GM23338 (cell line): Measurements from ENCODE around the gene GRM8. TPM values are rescaled to one million over a fixed set of nuclear protein-coding genes. Genes with fewer than 3 reads are reported as not detected.

Source experiments
- ATAC-seq: fragments of 200-7000 bp; cut with Tn5 transposase; 3 replicates; pipeline ENCODE4 v1.9.1; 2020
- DNase-seq: peaks from one replicate; pipeline ENCODE4 v3.0.0-alpha.2; 2015; ENCODE audit warnings: low spot score
- H2AFZ ChIP-seq: fragments of 200-600 bp; sonication (generic); 2 replicates; pipeline ENCODE4 v1.8.0; 2016; ENCODE audit warnings: antibody characterized with exemption, mild to moderate bottlenecking, moderate library complexity
- H3F3A ChIP-seq: fragments of 200-600 bp; sonication (generic); replicated peaks from 2 replicates; pipeline ENCODE4 v1.8.0; 2017; ENCODE audit warnings: antibody characterized with exemption, mixed run types, low read depth
- H3K27ac ChIP-seq: fragments of 200-600 bp; sonication (generic); 2 replicates; pipeline ENCODE4 v1.6.1; 2016; ENCODE audit warnings: low read depth
- H3K27me3 ChIP-seq: fragments of 200-600 bp; sonication (generic); 2 replicates; pipeline ENCODE4 v1.8.0; 2016; ENCODE audit warnings: mild to moderate bottlenecking, mixed run types, moderate library complexity; ENCODE audit not compliant: insufficient read depth
- H3K36me3 ChIP-seq: fragments of 200-600 bp; sonication (generic); 2 replicates; pipeline ENCODE4 v1.8.0; 2016; ENCODE audit warnings: mild to moderate bottlenecking; ENCODE audit not compliant: insufficient read depth
- H3K4me1 ChIP-seq: fragments of 200-600 bp; sonication (generic); 2 replicates; pipeline ENCODE4 v1.8.0; 2016; ENCODE audit warnings: mild to moderate bottlenecking, moderate library complexity; ENCODE audit not compliant: insufficient read depth
- H3K4me2 ChIP-seq: fragments of 200-600 bp; sonication (generic); 2 replicates; pipeline ENCODE4 v1.7.1; 2017; ENCODE audit warnings: mixed run types
- H3K4me3 ChIP-seq: fragments of 200-600 bp; sonication (generic); 2 replicates; pipeline ENCODE4 v1.6.1; 2016; ENCODE audit warnings: mixed run types
- H3K79me2 ChIP-seq: fragments of 200-600 bp; sonication (generic); replicated peaks from 2 replicates; pipeline ENCODE4 v1.8.0; 2017; ENCODE audit warnings: mild to moderate bottlenecking; ENCODE audit not compliant: insufficient read depth
- H3K9me2 ChIP-seq: fragments of 200-600 bp; sonication (generic); 2 replicates; pipeline ENCODE4 v1.8.0; 2017; ENCODE audit not compliant: insufficient read depth
- H4K20me1 ChIP-seq: fragments of 200-600 bp; sonication (generic); replicated peaks from 2 replicates; pipeline ENCODE4 v1.8.0; 2017; ENCODE audit warnings: mild to moderate bottlenecking; ENCODE audit not compliant: insufficient read depth
- H3K27ac Mint-ChIP-seq: 2 replicates; pipeline ENCODE4 v1.8.0; 2020; ENCODE audit warnings: inconsistent platforms, mild to moderate bottlenecking, moderate library complexity, mixed read lengths
- H3K27me3 Mint-ChIP-seq: 3 replicates; pipeline ENCODE4 v1.8.0; 2022; ENCODE audit warnings: low read depth, mild to moderate bottlenecking, moderate library complexity, mixed read lengths, inconsistent platforms; ENCODE audit not compliant: insufficient read depth, poor library complexity
- H3K36me3 Mint-ChIP-seq: 3 replicates; pipeline ENCODE4 v1.8.0; 2021; ENCODE audit warnings: low read depth, mild to moderate bottlenecking, inconsistent platforms, moderate library complexity, mixed read lengths
- H3K4me1 Mint-ChIP-seq: 3 replicates; pipeline ENCODE4 v1.8.0; 2020; ENCODE audit warnings: mild to moderate bottlenecking, inconsistent platforms, mixed read lengths
- H3K4me3 Mint-ChIP-seq: 3 replicates; pipeline ENCODE4 v1.8.0; 2021; ENCODE audit warnings: moderate library complexity, mild to moderate bottlenecking, inconsistent platforms, mixed read lengths
- H3K9me3 Mint-ChIP-seq: 3 replicates; pipeline ENCODE4 v1.8.0; 2020; ENCODE audit warnings: moderate library complexity, mild to moderate bottlenecking, inconsistent platforms, mixed read lengths
- CREB1 ChIP-seq: fragments of 250-450 bp; sonication (Bioruptor Pico); IDR thresholded peaks from 2 replicates; pipeline ENCODE4 v1.5.0; 2020; ENCODE audit warnings: low read depth, mild to moderate bottlenecking, moderate library complexity
- EZH2 ChIP-seq: fragments of 200-600 bp; sonication (generic); IDR thresholded peaks from one replicate; pipeline ENCODE4 v1.8.0; 2017; ENCODE audit warnings: antibody characterized with exemption, mild to moderate bottlenecking, low read depth; ENCODE audit not compliant: unreplicated experiment
- EZH2phosphoT487 ChIP-seq: fragments of 200-600 bp; sonication (generic); IDR thresholded peaks from one replicate; pipeline ENCODE4 v1.8.1; 2018; ENCODE audit warnings: antibody characterized with exemption; ENCODE audit not compliant: unreplicated experiment
- JUNB ChIP-seq: IDR thresholded peaks from one replicate; pipeline ENCODE4 v1.6.1; 2016; ENCODE audit warnings: antibody characterized with exemption; ENCODE audit not compliant: unreplicated experiment
- NANOG ChIP-seq: IDR thresholded peaks from 2 replicates; pipeline ENCODE4 v1.6.1; 2016; ENCODE audit warnings: antibody characterized with exemption, borderline replicate concordance
- STAT1 ChIP-seq: IDR thresholded peaks from one replicate; pipeline ENCODE4 v1.6.1; 2016; ENCODE audit warnings: antibody characterized with exemption; ENCODE audit not compliant: unreplicated experiment
- ZNF114 ChIP-seq: fragments of 250-450 bp; sonication (Bioruptor Pico); IDR thresholded peaks from 2 replicates; pipeline ENCODE4 v1.5.0; 2020; ENCODE audit warnings: mild to moderate bottlenecking, moderate library complexity
- ZNF331 ChIP-seq: fragments of 250-450 bp; sonication (Bioruptor Pico); IDR thresholded peaks from 2 replicates; pipeline ENCODE4 v1.5.0; 2020; ENCODE audit warnings: low read depth, mild to moderate bottlenecking, moderate library complexity
- polyA plus RNA-seq: library from polyadenylated mRNA; unstranded; fragments of >200 nt; fragmentation: Nextera tagmentation; extraction: Ambion mirVana; gene quantifications from 2 replicates; pipeline ENCODE4 v1.2.1, GENCODE V29; 2016
- total RNA-seq: library from RNA; depleted of rRNA; stranded (reverse); fragments of >200 nt; shearing (Covaris generic); gene quantifications from 2 replicates; pipeline ENCODE4 v1.2.3, GENCODE V29; 2014
- TF ChIP-seq, protein P1 (sequence below): IDR thresholded peaks from 2 replicates; pipeline ENCODE4 v1.6.1; 2016; ENCODE audit warnings: antibody characterized with exemption
- TF ChIP-seq, protein P2 (sequence below): fragments of 250-450 bp; sonication (Bioruptor Pico); IDR thresholded peaks from 2 replicates; pipeline ENCODE4 v1.5.0; 2020; ENCODE audit warnings: mild to moderate bottlenecking, moderate library complexity
- TF ChIP-seq, protein P3 (sequence below): IDR thresholded peaks from one replicate; pipeline ENCODE4 v1.6.1; 2018; ENCODE audit warnings: antibody characterized with exemption; ENCODE audit not compliant: unreplicated experiment

The GRM8 gene
- total and polyA plus RNA-seq, 2 experiments from 2014 or later: 1.9 to 6.6 TPM

DNA sequence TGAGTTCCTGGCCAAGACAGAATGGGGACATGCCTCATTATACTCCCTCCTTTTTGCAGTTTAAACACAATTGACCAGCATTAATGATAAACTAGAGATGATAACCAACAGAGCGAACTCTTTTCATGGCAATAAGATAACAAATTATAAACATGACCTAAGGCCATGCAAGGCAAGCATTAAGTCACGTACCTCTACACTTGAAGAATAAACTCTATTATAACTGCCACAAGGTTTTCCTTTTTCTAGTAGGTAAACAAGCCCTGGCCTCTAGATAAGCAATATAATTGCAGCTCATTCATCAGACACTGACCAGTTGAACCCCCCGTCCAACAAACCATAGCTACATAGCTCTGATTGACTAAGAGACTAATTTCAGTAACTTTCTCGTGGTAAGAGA is 767.0 kb downstream of the GRM8 start (continued):
- TF ChIP-seq, protein P1, sequence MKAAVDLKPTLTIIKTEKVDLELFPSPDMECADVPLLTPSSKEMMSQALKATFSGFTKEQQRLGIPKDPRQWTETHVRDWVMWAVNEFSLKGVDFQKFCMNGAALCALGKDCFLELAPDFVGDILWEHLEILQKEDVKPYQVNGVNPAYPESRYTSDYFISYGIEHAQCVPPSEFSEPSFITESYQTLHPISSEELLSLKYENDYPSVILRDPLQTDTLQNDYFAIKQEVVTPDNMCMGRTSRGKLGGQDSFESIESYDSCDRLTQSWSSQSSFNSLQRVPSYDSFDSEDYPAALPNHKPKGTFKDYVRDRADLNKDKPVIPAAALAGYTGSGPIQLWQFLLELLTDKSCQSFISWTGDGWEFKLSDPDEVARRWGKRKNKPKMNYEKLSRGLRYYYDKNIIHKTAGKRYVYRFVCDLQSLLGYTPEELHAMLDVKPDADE: no peak
- TF ChIP-seq ZNF331 (CRISPR knock-in tag): no peak
- TF ChIP-seq, protein P2, sequence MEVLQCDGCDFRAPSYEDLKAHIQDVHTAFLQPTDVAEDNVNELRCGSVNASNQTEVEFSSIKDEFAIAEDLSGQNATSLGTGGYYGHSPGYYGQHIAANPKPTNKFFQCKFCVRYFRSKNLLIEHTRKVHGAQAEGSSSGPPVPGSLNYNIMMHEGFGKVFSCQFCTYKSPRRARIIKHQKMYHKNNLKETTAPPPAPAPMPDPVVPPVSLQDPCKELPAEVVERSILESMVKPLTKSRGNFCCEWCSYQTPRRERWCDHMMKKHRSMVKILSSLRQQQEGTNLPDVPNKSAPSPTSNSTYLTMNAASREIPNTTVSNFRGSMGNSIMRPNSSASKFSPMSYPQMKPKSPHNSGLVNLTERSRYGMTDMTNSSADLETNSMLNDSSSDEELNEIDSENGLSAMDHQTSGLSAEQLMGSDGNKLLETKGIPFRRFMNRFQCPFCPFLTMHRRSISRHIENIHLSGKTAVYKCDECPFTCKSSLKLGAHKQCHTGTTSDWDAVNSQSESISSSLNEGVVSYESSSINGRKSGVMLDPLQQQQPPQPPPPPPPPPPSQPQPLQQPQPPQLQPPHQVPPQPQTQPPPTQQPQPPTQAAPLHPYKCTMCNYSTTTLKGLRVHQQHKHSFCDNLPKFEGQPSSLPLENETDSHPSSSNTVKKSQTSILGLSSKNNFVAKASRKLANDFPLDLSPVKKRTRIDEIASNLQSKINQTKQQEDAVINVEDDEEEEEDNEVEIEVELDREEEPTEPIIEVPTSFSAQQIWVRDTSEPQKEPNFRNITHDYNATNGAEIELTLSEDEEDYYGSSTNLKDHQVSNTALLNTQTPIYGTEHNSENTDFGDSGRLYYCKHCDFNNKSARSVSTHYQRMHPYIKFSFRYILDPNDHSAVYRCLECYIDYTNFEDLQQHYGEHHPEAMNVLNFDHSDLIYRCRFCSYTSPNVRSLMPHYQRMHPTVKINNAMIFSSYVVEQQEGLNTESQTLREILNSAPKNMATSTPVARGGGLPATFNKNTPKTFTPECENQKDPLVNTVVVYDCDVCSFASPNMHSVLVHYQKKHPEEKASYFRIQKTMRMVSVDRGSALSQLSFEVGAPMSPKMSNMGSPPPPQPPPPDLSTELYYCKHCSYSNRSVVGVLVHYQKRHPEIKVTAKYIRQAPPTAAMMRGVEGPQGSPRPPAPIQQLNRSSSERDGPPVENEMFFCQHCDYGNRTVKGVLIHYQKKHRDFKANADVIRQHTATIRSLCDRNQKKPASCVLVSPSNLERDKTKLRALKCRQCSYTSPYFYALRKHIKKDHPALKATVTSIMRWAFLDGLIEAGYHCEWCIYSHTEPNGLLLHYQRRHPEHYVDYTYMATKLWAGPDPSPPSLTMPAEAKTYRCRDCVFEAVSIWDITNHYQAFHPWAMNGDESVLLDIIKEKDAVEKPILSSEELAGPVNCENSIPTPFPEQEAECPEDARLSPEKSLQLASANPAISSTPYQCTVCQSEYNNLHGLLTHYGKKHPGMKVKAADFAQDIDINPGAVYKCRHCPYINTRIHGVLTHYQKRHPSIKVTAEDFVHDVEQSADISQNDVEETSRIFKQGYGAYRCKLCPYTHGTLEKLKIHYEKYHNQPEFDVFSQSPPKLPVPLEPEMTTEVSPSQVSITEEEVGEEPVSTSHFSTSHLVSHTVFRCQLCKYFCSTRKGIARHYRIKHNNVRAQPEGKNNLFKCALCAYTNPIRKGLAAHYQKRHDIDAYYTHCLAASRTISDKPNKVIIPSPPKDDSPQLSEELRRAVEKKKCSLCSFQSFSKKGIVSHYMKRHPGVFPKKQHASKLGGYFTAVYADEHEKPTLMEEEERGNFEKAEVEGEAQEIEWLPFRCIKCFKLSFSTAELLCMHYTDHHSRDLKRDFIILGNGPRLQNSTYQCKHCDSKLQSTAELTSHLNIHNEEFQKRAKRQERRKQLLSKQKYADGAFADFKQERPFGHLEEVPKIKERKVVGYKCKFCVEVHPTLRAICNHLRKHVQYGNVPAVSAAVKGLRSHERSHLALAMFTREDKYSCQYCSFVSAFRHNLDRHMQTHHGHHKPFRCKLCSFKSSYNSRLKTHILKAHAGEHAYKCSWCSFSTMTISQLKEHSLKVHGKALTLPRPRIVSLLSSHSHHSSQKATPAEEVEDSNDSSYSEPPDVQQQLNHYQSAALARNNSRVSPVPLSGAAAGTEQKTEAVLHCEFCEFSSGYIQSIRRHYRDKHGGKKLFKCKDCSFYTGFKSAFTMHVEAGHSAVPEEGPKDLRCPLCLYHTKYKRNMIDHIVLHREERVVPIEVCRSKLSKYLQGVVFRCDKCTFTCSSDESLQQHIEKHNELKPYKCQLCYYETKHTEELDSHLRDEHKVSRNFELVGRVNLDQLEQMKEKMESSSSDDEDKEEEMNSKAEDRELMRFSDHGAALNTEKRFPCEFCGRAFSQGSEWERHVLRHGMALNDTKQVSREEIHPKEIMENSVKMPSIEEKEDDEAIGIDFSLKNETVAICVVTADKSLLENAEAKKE (CRISPR knock-in tag): no peak
- TF ChIP-seq EZH2phosphoT487: no peak
- no peak for TF ChIP-seq STAT1

DNA sequence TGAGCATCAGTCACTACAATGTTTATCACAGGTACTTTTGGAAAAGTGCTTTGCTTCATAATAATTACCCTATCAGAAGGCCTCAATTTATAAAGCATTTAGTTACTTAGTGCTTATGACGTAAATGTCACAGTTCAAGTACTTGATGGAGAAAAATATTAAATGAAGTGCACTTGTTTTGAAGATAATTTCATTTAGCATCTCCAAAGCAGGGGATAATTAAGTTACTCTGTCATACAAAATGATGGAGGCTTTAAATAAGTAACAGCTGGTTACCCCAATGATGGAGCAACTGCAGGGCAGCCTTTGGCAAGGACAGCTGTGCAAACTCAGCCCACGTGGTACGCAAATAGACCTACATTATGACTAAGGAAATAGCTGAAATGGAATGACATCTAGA is 768.8 kb downstream of the GRM8 start:
- ATAC-seq: no peak
- Histone ChIP-seq H4K20me1 (no peaks in the 10 kb centered on the region), H2AFZ (no peak overlapping the region), H3K27me3 (no peaks in the 10 kb centered on the region), H3K27ac (no peak overlapping the region), H3K4me3 (no peak overlapping the region), H3K4me1 (no peaks in the 10 kb centered on the region), H3F3A (no peaks in the 10 kb centered on the region), H3K79me2 (no peaks in the 10 kb centered on the region), H3K9me2 (no peaks in the 10 kb centered on the region; the same call in 1 of the 2 replicates), H3K4me2 (no peak overlapping the region), H3K36me3 (no peaks in the 10 kb centered on the region)
- H3K9me3 Mint-ChIP-seq: peaks cover 3% of the 10 kb centered on the region; the same call in 2 of the 3 replicates
- H3K27me3 Mint-ChIP-seq: no peaks in the 10 kb centered on the region
- no peak overlapping the region for H3K4me3 Mint-ChIP-seq
- no peak for DNase-seq
- H3K36me3 Mint-ChIP-seq: no peaks in the 10 kb centered on the region
- H3K27ac Mint-ChIP-seq: no peak overlapping the region
- H3K4me1 Mint-ChIP-seq: no peaks in the 10 kb centered on the region; the same call in 2 of the 3 replicates
- TF ChIP-seq EZH2phosphoT487: no peak
- no peak for TF ChIP-seq ZNF331 (CRISPR knock-in tag)
- TF ChIP-seq CREB1 (CRISPR knock-in tag): no peak
- no peak for TF ChIP-seq JUNB
- TF ChIP-seq, protein P3, sequence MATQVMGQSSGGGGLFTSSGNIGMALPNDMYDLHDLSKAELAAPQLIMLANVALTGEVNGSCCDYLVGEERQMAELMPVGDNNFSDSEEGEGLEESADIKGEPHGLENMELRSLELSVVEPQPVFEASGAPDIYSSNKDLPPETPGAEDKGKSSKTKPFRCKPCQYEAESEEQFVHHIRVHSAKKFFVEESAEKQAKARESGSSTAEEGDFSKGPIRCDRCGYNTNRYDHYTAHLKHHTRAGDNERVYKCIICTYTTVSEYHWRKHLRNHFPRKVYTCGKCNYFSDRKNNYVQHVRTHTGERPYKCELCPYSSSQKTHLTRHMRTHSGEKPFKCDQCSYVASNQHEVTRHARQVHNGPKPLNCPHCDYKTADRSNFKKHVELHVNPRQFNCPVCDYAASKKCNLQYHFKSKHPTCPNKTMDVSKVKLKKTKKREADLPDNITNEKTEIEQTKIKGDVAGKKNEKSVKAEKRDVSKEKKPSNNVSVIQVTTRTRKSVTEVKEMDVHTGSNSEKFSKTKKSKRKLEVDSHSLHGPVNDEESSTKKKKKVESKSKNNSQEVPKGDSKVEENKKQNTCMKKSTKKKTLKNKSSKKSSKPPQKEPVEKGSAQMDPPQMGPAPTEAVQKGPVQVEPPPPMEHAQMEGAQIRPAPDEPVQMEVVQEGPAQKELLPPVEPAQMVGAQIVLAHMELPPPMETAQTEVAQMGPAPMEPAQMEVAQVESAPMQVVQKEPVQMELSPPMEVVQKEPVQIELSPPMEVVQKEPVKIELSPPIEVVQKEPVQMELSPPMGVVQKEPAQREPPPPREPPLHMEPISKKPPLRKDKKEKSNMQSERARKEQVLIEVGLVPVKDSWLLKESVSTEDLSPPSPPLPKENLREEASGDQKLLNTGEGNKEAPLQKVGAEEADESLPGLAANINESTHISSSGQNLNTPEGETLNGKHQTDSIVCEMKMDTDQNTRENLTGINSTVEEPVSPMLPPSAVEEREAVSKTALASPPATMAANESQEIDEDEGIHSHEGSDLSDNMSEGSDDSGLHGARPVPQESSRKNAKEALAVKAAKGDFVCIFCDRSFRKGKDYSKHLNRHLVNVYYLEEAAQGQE: no peak
- no peak for TF ChIP-seq STAT1
- no peak for TF ChIP-seq ZNF114
- no peak for TF ChIP-seq EZH2
- TF ChIP-seq NANOG: no peak
- TF ChIP-seq, protein P1: no peak
